H9 (cell line): ENCODE data around the gene DNAJC15. TPM values are rescaled to one million over a fixed set of nuclear protein-coding genes. Genes with fewer than 3 reads are reported as not detected.

Experiments used
- DNase-seq: peaks from one replicate; pipeline ENCODE4 v3.0.0-alpha.2; 2017
- H2AFZ ChIP-seq: one replicate; pipeline ENCODE4 v1.6.1; 2013; ENCODE audit warnings: mild to moderate bottlenecking, low read length, control low read depth, moderate library complexity
- H2AK5ac ChIP-seq: 2 replicates; pipeline ENCODE4 v1.6.1; 2013; ENCODE audit warnings: low read length, control low read depth, mixed read lengths; ENCODE audit not compliant: insufficient read length
- H2BK120ac ChIP-seq: one replicate; pipeline ENCODE4 v1.6.1; 2013; ENCODE audit warnings: low read depth, mild to moderate bottlenecking, low read length, control low read depth, inconsistent platforms; ENCODE audit not compliant: poor library complexity, severe bottlenecking
- H2BK12ac ChIP-seq: 2 replicates; pipeline ENCODE4 v1.6.1; 2013; ENCODE audit warnings: low read length, control low read depth, mixed read lengths, low read depth; ENCODE audit not compliant: insufficient read length
- H2BK15ac ChIP-seq: 2 replicates; pipeline ENCODE4 v1.6.1; 2013; ENCODE audit warnings: low read depth, low read length, control low read depth
- H2BK20ac ChIP-seq: one replicate; pipeline ENCODE4 v1.6.1; 2013; ENCODE audit warnings: low read depth, mild to moderate bottlenecking, low read length, control low read depth, inconsistent platforms; ENCODE audit not compliant: poor library complexity, severe bottlenecking
- H2BK5ac ChIP-seq: 2 replicates; pipeline ENCODE4 v1.6.1; 2013; ENCODE audit warnings: low read length, control low read depth, mixed read lengths; ENCODE audit not compliant: insufficient read length
- H3K14ac ChIP-seq: 2 replicates; pipeline ENCODE4 v1.6.1; 2013; ENCODE audit warnings: low read length, control low read depth; ENCODE audit not compliant: insufficient read depth
- H3K18ac ChIP-seq: 2 replicates; pipeline ENCODE4 v1.6.1; 2013; ENCODE audit warnings: low read depth, mild to moderate bottlenecking, mixed read lengths, low read length, control low read depth; ENCODE audit not compliant: insufficient read length
- H3K23ac ChIP-seq: 2 replicates; pipeline ENCODE4 v1.6.1; 2013; ENCODE audit warnings: low read length, control low read depth, mixed read lengths, low read depth; ENCODE audit not compliant: insufficient read length
- H3K23me2 ChIP-seq: 2 replicates; pipeline ENCODE4 v1.6.1; 2013; ENCODE audit warnings: low read depth, mild to moderate bottlenecking, mixed read lengths, low read length, control low read depth; ENCODE audit not compliant: insufficient read length, poor library complexity, severe bottlenecking
- H3K27ac ChIP-seq: 2 replicates; pipeline ENCODE4 v1.5.1; 2013; ENCODE audit warnings: low read length, control low read depth, mixed read lengths, low read depth; ENCODE audit not compliant: insufficient read length
- H3K27me3 ChIP-seq: 2 replicates; pipeline ENCODE4 v1.6.1; 2013; ENCODE audit warnings: low read length, control low read depth, inconsistent platforms; ENCODE audit not compliant: insufficient read depth
- H3K4ac ChIP-seq: 2 replicates; pipeline ENCODE4 v1.6.1; 2013; ENCODE audit warnings: low read depth, mild to moderate bottlenecking, control low read depth, inconsistent platforms, low read length, moderate library complexity
- H3K4me1 ChIP-seq: 2 replicates; pipeline ENCODE4 v1.6.1; 2013; ENCODE audit warnings: low read length, control low read depth, inconsistent platforms; ENCODE audit not compliant: insufficient read depth
- H3K4me2 ChIP-seq: 2 replicates; pipeline ENCODE4 v1.6.1; 2013; ENCODE audit warnings: low read length, control low read depth, mixed read lengths; ENCODE audit not compliant: insufficient read length, insufficient read depth
- H3K56ac ChIP-seq: 2 replicates; pipeline ENCODE4 v1.6.1; 2013; ENCODE audit warnings: low read depth, mild to moderate bottlenecking, mixed read lengths, low read length, control low read depth; ENCODE audit not compliant: insufficient read length
- H3K79me1 ChIP-seq: 2 replicates; pipeline ENCODE4 v1.6.1; 2013; ENCODE audit warnings: low read depth, mild to moderate bottlenecking, moderate library complexity, low read length, control low read depth, inconsistent platforms; ENCODE audit not compliant: insufficient read depth, poor library complexity, severe bottlenecking
- H3K79me2 ChIP-seq: 2 replicates; pipeline ENCODE4 v1.6.1; 2013; ENCODE audit warnings: low read length, control low read depth, inconsistent platforms; ENCODE audit not compliant: insufficient read depth
- H3K9ac ChIP-seq: 2 replicates; pipeline ENCODE4 v1.6.1; 2013; ENCODE audit warnings: low read length, control low read depth, mixed read lengths; ENCODE audit not compliant: insufficient read length; ENCODE audit errors: extremely low read depth
- H3K9me3 ChIP-seq: one replicate; pipeline ENCODE4 v1.6.1; 2013; ENCODE audit warnings: low read depth, low read length, inconsistent platforms; ENCODE audit not compliant: control insufficient read depth
- H3T11ph ChIP-seq: one replicate; pipeline ENCODE4 v1.6.1; 2013; ENCODE audit warnings: mild to moderate bottlenecking, low read length, control low read depth, inconsistent platforms
- H4K20me1 ChIP-seq: one replicate; pipeline ENCODE4 v1.6.1; 2013; ENCODE audit not compliant: control insufficient read depth, insufficient read length, insufficient read depth
- H4K5ac ChIP-seq: 2 replicates; pipeline ENCODE4 v1.6.1; 2013; ENCODE audit warnings: low read depth, mild to moderate bottlenecking, mixed read lengths, low read length, control low read depth; ENCODE audit not compliant: insufficient read length
- H4K8ac ChIP-seq: replicated peaks from 2 replicates; pipeline ENCODE4 v1.6.1; 2013; ENCODE audit warnings: low read length, control low read depth, mixed read lengths, low read depth; ENCODE audit not compliant: insufficient read length
- H4K91ac ChIP-seq: 2 replicates; pipeline ENCODE4 v1.6.1; 2013; ENCODE audit warnings: low read depth, mild to moderate bottlenecking, moderate library complexity, mixed read lengths, low read length, control low read depth; ENCODE audit not compliant: insufficient read length
- H3K27ac Mint-ChIP-seq, 3 experiments: 2 replicates in 2 of 3; 3 replicates in 1 of 3; pipeline ENCODE4 v1.8.0; 2020 to 2021; ENCODE audit warnings: mixed read lengths in 3 of 3, mild to moderate bottlenecking in 1 of 3, moderate library complexity in 1 of 3
- H3K27me3 Mint-ChIP-seq: 2 replicates; pipeline ENCODE4 v1.8.0; 2021; ENCODE audit warnings: low read depth, mild to moderate bottlenecking, moderate library complexity, mixed read lengths
- H3K36me3 Mint-ChIP-seq, 3 experiments: 2 replicates in 2 of 3; 3 replicates in 1 of 3; pipeline ENCODE4 v1.8.0; 2020 to 2021; ENCODE audit warnings: low read depth in 3 of 3, mixed read lengths in 3 of 3; ENCODE audit not compliant: insufficient read depth in 1 of 3
- H3K4me1 Mint-ChIP-seq, 2 experiments: 2 replicates each; pipeline ENCODE4 v1.8.0; 2020; ENCODE audit warnings: mixed read lengths in 2 of 2
- H3K4me3 Mint-ChIP-seq, 2 experiments: 2 replicates in 1 of 2; 3 replicates in 1 of 2; pipeline ENCODE4 v1.8.0; 2020 to 2021; ENCODE audit warnings: mild to moderate bottlenecking in 2 of 2, mixed read lengths in 2 of 2, moderate library complexity in 1 of 2
- H3K9me3 Mint-ChIP-seq, 2 experiments: 2 replicates in 1 of 2; 3 replicates in 1 of 2; pipeline ENCODE4 v1.8.0; 2020; ENCODE audit warnings: mild to moderate bottlenecking in 2 of 2, mixed read lengths in 2 of 2, moderate library complexity in 1 of 2
- WGBS: extraction: QIAGEN DNeasy Blood & Tissue Kit; methylation state at CpG from one replicate; pipeline ENCODE4 v1.1.7; 2013; ENCODE audit warnings: missing lambda C conversion rate, low lambda C conversion rate, mixed read lengths; ENCODE audit not compliant: insufficient read length; ENCODE audit errors: extremely low coverage; 5-methylcytosine and 5-hydroxymethylcytosine counted together
- total RNA-seq: library from RNA; stranded (reverse); gene quantifications from 2 replicates; pipeline ENCODE4 v1.2.1, GENCODE V29; 2021
- TF ChIP-seq, protein P1 (sequence below): fragments of 200-600 bp; sonication (generic); conservative IDR thresholded peaks from 3 replicates; pipeline ENCODE4 v1.8.0; 2021; ENCODE audit warnings: antibody characterized with exemption, mild to moderate bottlenecking

DNAJC15 gene
- total RNA-seq, 1 experiment from 2014 or later: 13.4 TPM

DNA sequence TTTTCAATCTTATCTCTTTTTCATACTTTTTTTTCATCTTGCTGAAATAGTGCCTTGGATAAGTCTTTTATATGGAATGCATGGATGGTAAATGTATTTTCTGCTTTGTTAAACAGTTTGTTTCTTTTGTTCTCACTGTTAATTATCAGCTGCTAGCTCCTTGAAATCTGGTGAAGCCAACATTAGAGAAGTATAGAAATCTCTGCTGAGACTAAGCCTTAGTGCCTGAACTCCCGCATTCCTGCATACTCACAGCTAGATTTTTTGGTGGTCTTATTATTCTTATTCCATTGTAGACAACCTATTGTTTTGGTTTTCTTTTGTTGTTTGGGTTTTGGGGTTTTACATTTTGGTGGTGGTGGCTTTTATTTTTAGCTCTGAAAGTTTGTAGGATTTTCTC lies 48.4 kb downstream of the DNAJC15 start:
- H3K4me2 ChIP-seq: no peak overlapping the region
- no peak overlapping the region for H2BK120ac ChIP-seq
- no peaks in the 10 kb centered on the region for H3K23me2 ChIP-seq
- H4K91ac ChIP-seq: no peak overlapping the region
- H3K14ac ChIP-seq: no peak overlapping the region
- H3K79me1 ChIP-seq: no peaks in the 10 kb centered on the region
- no peak overlapping the region for H3K9ac ChIP-seq
- no peaks in the 10 kb centered on the region for H3K9me3 ChIP-seq
- H2BK5ac ChIP-seq: no peak overlapping the region
- no peak overlapping the region for H3T11ph ChIP-seq
- no peaks in the 10 kb centered on the region for H3K27me3 ChIP-seq
- H3K4me1 Mint-ChIP-seq: peaks cover 36 to 48% of the 10 kb centered on the region in 2 experiments
- H2AFZ ChIP-seq: no peak overlapping the region
- H3K9me3 Mint-ChIP-seq: no peaks in the 10 kb centered on the region
- H3K4me3 Mint-ChIP-seq: peak overlapping the region in 1 of 2 experiments; percentile 17; a peak in 2 of 5 replicates
- no peak overlapping the region for H3K23ac ChIP-seq
- no peak overlapping the region for H4K8ac ChIP-seq
- H3K4me1 ChIP-seq: no peaks in the 10 kb centered on the region
- TF ChIP-seq, protein P1, sequence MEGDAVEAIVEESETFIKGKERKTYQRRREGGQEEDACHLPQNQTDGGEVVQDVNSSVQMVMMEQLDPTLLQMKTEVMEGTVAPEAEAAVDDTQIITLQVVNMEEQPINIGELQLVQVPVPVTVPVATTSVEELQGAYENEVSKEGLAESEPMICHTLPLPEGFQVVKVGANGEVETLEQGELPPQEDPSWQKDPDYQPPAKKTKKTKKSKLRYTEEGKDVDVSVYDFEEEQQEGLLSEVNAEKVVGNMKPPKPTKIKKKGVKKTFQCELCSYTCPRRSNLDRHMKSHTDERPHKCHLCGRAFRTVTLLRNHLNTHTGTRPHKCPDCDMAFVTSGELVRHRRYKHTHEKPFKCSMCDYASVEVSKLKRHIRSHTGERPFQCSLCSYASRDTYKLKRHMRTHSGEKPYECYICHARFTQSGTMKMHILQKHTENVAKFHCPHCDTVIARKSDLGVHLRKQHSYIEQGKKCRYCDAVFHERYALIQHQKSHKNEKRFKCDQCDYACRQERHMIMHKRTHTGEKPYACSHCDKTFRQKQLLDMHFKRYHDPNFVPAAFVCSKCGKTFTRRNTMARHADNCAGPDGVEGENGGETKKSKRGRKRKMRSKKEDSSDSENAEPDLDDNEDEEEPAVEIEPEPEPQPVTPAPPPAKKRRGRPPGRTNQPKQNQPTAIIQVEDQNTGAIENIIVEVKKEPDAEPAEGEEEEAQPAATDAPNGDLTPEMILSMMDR: no peak
- H2AK5ac ChIP-seq: no peak overlapping the region
- no peak for DNase-seq
- no peaks in the 10 kb centered on the region for H3K27me3 Mint-ChIP-seq
- no peak overlapping the region for H3K4ac ChIP-seq
- H3K27ac ChIP-seq: no peak overlapping the region
- H4K20me1 ChIP-seq: no peaks in the 10 kb centered on the region
- H2BK15ac ChIP-seq: no peak overlapping the region
- H3K27ac Mint-ChIP-seq: peak overlapping the region in 2 of 3 experiments; percentile 94 to 95; a peak in 6 of 7 replicates
- no CpG with 5 or more reads among the region's 1 CpG for WGBS
- H3K18ac ChIP-seq: no peak overlapping the region
- no peak overlapping the region for H3K56ac ChIP-seq
- peaks cover 2 to 7% (median 7%) of the 10 kb centered on the region in 3 experiments; a peak in 5 of 7 replicates for H3K36me3 Mint-ChIP-seq
- no peaks in the 10 kb centered on the region for H3K79me2 ChIP-seq
- no peak overlapping the region for H2BK12ac ChIP-seq
- H4K5ac ChIP-seq: no peak overlapping the region
- H2BK20ac ChIP-seq: no peak overlapping the region
